Breast epithelium (tissue), 4 donors: ENCODE data around the gene NUP37. TPM values are rescaled to one million over a fixed set of nuclear protein-coding genes. Genes with fewer than 3 reads are reported as not detected.

Experiments used
- DNase-seq, 2 donors: peaks; one replicate each; pipeline ENCODE4 v3.0.0-alpha.2; 2019; ENCODE audit warnings: low spot score in 2 of 2
- H3K27ac ChIP-seq, 2 donors: fragments of 200-600 bp; sonication (generic) in 1 of 2; one replicate each; pipeline ENCODE4 v1.5.1; 2016 to 2019; ENCODE audit warnings: mild to moderate bottlenecking in 1 of 2
- H3K27me3 ChIP-seq, 2 donors: fragments of 200-600 bp; sonication (generic) in 1 of 2; one replicate each; pipeline versions ENCODE4 v1.5.1 to v1.6.0; 2017 to 2019; ENCODE audit warnings: control low read depth in 1 of 2, mild to moderate bottlenecking in 1 of 2
- H3K36me3 ChIP-seq: fragments of 200-600 bp; one replicate; pipeline ENCODE4 v1.5.1; 2019
- H3K4me1 ChIP-seq, 2 donors: fragments of 200-600 bp; sonication (generic); one replicate each; pipeline ENCODE4 v1.5.1; 2016 to 2019; ENCODE audit warnings: control low read depth in 1 of 2
- H3K4me3 ChIP-seq, 3 donors: fragments of 200-600 bp; sonication (generic); 1 replicate in 2 of 3; 2 replicates in 1 of 3; pipeline ENCODE4 v1.5.1; 2016 to 2019; ENCODE audit warnings: mild to moderate bottlenecking in 3 of 3, moderate library complexity in 2 of 3
- H3K9me3 ChIP-seq, 2 donors: fragments of 200-600 bp; sonication (generic) in 1 of 2; one replicate each; pipeline ENCODE4 v1.5.1; 2016 to 2019; ENCODE audit warnings: control low read depth in 1 of 2
- POLR2A ChIP-seq: fragments of 450-650 bp; IDR thresholded peaks from one replicate; pipeline ENCODE4 v1.6.1; 2016; ENCODE audit warnings: antibody characterized with exemption, mild to moderate bottlenecking, moderate library complexity
- POLR2AphosphoS5 ChIP-seq, 3 donors: sonication (generic); formaldehyde crosslinking; IDR thresholded peaks; one replicate each; pipeline ENCODE4 v1.6.1; 2017; ENCODE audit warnings: antibody characterized with exemption in 3 of 3
- intact Hi-C: fragments of 100-400 bp; cut with DNase I; formaldehyde crosslinking; loops from one replicate; pipeline ENCODE4 v1.15.1; 2023; ENCODE audit warnings: low total_unique reads
- total RNA-seq, 3 donors: library from RNA; depleted of rRNA; stranded (reverse); fragments of >200 nt; gene quantifications; one replicate each; pipeline ENCODE4 v1.1.0, GENCODE V29; 2016
- TF ChIP-seq, protein P1 (sequence below), 3 donors: fragments of 450-650 bp; IDR thresholded peaks; one replicate each; pipeline ENCODE4 v1.5.1; 2016 to 2017; ENCODE audit warnings: antibody characterized with exemption in 3 of 3, mild to moderate bottlenecking in 3 of 3, moderate library complexity in 3 of 3

Gene NUP37
- total RNA-seq, 3 donors from 2014 or later = 16.7 to 17.9 (median 17.9) TPM

DNA sequence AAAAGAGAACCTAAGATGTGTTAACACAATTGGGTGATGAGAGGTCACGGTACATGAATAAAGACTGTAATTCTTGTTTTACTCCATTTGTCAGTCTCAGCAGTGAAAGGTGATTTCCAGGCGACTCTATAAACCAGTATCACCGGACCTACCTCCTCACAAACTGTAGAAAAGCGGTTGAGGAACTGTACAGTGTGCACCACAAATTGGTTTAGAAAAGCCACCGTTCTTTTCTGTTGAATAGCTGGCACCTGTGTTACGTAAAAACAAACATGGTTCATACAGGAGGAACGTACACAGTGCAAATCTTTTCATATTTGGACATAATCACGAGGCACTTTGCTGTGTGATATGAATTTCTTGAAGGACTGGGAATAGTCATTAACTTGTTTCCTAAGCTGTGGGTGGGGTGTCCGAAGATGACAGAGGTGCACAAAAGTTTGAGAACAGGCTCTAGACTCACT is 58.8 kb downstream of the NUP37 start:
- TF ChIP-seq POLR2AphosphoS5 (IDR thresholded peaks at IDR 0.05) (no peak), POLR2A (no peak)
- TF ChIP-seq, protein P1, sequence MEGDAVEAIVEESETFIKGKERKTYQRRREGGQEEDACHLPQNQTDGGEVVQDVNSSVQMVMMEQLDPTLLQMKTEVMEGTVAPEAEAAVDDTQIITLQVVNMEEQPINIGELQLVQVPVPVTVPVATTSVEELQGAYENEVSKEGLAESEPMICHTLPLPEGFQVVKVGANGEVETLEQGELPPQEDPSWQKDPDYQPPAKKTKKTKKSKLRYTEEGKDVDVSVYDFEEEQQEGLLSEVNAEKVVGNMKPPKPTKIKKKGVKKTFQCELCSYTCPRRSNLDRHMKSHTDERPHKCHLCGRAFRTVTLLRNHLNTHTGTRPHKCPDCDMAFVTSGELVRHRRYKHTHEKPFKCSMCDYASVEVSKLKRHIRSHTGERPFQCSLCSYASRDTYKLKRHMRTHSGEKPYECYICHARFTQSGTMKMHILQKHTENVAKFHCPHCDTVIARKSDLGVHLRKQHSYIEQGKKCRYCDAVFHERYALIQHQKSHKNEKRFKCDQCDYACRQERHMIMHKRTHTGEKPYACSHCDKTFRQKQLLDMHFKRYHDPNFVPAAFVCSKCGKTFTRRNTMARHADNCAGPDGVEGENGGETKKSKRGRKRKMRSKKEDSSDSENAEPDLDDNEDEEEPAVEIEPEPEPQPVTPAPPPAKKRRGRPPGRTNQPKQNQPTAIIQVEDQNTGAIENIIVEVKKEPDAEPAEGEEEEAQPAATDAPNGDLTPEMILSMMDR (IDR thresholded peaks at IDR 0.05) = no peak
- H3K4me1 ChIP-seq = no peaks in the 10 kb centered on the region
- H3K36me3 ChIP-seq = no peaks in the 10 kb centered on the region
- intact Hi-C loops = no loop called here
- no peaks in the 10 kb centered on the region for H3K27me3 ChIP-seq
- no peaks in the 10 kb centered on the region for H3K9me3 ChIP-seq
- peak overlapping the region; percentile 81 to 94 (median 86) for H3K4me3 ChIP-seq
- DNase-seq = no peak
- peak overlapping the region; percentile 95 to 96 for H3K27ac ChIP-seq

DNA sequence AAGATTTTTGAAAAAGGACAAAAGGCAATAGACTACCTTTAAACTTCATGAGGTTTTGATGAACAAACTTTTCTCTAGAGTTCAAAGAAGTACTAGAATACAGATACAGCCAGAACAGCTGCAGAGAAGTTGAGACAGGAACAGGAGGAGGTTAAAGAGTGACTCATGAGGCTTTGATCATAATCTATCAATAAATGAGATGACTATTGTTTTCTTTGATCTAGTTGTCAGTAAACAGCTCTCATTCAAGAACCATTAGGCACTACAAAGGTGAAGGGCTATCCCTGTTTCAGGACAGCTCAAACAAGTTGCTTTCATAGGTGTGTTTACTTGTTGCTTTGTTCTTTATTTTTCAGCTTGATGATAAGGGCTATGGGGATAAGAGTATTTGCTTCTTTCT is 60.6 kb downstream of the NUP37 start:
- intact Hi-C loops = no loop called here
- no peak for DNase-seq
- no peak for TF ChIP-seq POLR2AphosphoS5 (IDR thresholded peaks at IDR 0.05)
- TF ChIP-seq, protein P1 (IDR thresholded peaks at IDR 0.05) = no peak

DNA sequence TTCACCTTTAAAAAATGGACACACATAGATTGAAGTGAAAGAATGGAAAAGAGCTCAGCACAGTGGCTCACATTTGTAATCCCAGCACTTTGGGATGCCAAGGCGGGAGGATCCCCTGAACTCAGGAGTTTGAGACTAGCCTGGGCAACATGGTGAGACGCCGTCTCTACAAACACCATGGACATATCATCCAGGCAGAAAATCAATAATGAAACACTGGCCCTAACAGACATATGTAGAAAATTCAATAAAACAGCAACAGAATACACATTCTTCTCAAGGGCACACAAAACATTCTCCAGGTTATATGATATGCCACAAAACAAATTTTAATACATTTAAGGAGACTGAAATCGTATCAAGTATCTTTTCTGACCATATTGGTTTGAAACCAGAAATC is 65.6 kb downstream of the NUP37 start:
- no peak for DNase-seq
- Histone ChIP-seq H3K27me3 (no peaks in the 10 kb centered on the region), H3K4me3 (no peak overlapping the region), H3K4me1 (no peaks in the 10 kb centered on the region), H3K9me3 (no peaks in the 10 kb centered on the region), H3K36me3 (no peaks in the 10 kb centered on the region), H3K27ac (no peak overlapping the region)
- TF ChIP-seq POLR2AphosphoS5 (IDR thresholded peaks at IDR 0.05) (no peak), POLR2A (no peak)
- TF ChIP-seq, protein P1 (IDR thresholded peaks at IDR 0.05) = no peak
- intact Hi-C loops = no loop called here

More for the DNA sequence above, 60.6 kb downstream of the NUP37 start:
- H3K36me3 ChIP-seq = no peaks in the 10 kb centered on the region
- H3K27ac ChIP-seq = no peak overlapping the region
- no peaks in the 10 kb centered on the region for H3K9me3 ChIP-seq
- H3K4me1 ChIP-seq = no peaks in the 10 kb centered on the region
- no peaks in the 10 kb centered on the region for H3K27me3 ChIP-seq
- H3K4me3 ChIP-seq = no peak overlapping the region

DNA sequence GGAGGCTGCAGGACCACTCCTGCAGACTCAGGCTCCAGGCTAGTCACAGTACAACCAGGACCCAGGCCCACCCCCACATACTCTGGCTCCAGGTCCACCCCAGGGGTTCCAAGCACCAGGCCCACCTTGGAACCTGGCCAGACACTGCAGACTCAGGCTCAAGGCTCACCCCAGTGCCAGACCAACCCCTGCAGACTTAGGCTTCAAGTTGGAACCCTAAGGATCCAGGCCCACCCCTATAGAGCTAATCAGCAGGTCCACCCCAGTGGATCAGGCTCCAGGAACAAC is 66.9 kb downstream of the NUP37 start:
- Histone ChIP-seq H3K4me3 (no peak overlapping the region), H3K4me1 (no peaks in the 10 kb centered on the region), H3K36me3 (no peaks in the 10 kb centered on the region), H3K27ac (no peak overlapping the region), H3K27me3 (no peaks in the 10 kb centered on the region), H3K9me3 (no peaks in the 10 kb centered on the region)
- no peak for DNase-seq
- intact Hi-C loops = no loop called here
- TF ChIP-seq, protein P1 (IDR thresholded peaks at IDR 0.05) = no peak
- TF ChIP-seq POLR2A (no peak), POLR2AphosphoS5 (IDR thresholded peaks at IDR 0.05) (no peak)

DNA sequence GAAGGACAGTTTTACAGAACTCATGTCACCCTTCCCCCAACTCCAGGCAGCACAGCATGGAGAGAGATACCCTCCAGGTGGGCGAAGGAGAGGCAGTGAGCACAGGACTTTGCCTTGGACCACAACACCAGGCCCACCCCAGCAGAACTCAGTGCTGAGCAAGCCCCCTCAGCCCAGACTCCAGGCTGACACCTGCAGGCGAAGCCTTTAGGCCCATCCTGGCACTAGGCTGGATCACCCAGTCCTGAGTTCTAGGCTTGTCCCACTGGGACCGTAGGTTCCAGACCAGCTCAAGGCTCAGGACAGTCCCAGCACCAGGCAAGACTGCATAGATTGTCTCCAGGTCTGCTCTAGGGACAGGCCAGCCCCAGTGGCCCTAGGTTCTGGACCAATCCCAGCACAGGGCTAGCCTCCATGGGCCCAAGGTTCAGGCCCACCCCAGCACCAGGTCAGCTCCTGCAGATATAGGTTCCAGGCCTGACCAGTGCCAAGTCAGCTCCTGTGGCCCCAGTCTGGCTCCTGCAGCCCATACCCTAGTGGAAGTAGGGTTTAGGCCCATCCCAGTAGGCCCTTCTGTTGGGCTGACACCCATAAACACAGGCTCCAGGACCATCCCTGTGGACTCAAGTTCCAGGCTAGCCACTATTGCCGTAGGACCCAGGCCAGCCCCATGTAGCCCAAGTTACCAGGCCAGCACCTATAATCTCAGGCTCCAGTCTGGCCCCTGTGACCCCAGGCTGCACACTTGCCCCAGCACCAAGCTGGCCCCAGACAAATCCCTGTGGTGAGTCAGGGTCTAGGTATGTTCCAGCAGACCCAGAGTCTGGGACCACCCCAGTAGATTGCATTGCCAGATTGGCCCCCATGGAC is 67.5 kb downstream of the NUP37 start:
- Histone ChIP-seq H3K4me3 (no peak overlapping the region), H3K9me3 (no peaks in the 10 kb centered on the region), H3K36me3 (no peaks in the 10 kb centered on the region), H3K27me3 (no peaks in the 10 kb centered on the region), H3K27ac (peak overlapping the region in 1 of 2 donors; percentile 5), H3K4me1 (no peaks in the 10 kb centered on the region)
- intact Hi-C loops = no loop called here
- no peak for DNase-seq
- no peak for TF ChIP-seq POLR2A
- no peak for TF ChIP-seq POLR2AphosphoS5 (IDR thresholded peaks at IDR 0.05)
- TF ChIP-seq, protein P1 (IDR thresholded peaks at IDR 0.05) = no peak
